ENCODE measurements around the gene NME3. TPM values are rescaled to one million over a fixed set of nuclear protein-coding genes. Genes with fewer than 3 reads are reported as not detected.

Gene NME3
- total RNA-seq, 1 experiment from 2014 or later, result 76.9 TPM

- H3K79me2 ChIP-seq (ENCODE audit: insufficient read depth, low read length), result peaks cover 8% of the 10 kb centered on the region; the same call in 1 of the 2 replicates
- no peak overlapping the region for H4K91ac ChIP-seq (ENCODE audit: insufficient read length, low read depth, low read length)
- peaks cover 5% of the 10 kb centered on the region for H3K79me1 ChIP-seq (ENCODE audit: insufficient read depth, low read depth, low read length, poor library complexity, severe bottlenecking)
- H3K27ac Mint-ChIP-seq, result no peak overlapping the region; a peak in 1 of 7 replicates
- no peak overlapping the region; the same call in 1 of the 2 replicates for H3K14ac ChIP-seq (ENCODE audit: insufficient read depth, low read length)
- H4K20me1 ChIP-seq (ENCODE audit: control insufficient read depth, insufficient read depth, insufficient read length), result no peaks in the 10 kb centered on the region
- peak; percentile 35 for DNase-seq
- no peak overlapping the region for H4K8ac ChIP-seq (replicated peaks; ENCODE audit: insufficient read length, low read depth, low read length)
- no peak overlapping the region for H3K4ac ChIP-seq (ENCODE audit: low read depth, low read length)
- H3K9ac ChIP-seq (ENCODE audit: extremely low read depth, insufficient read length, low read length), result no peak overlapping the region
- H3K56ac ChIP-seq (ENCODE audit: insufficient read length, low read depth, low read length), result no peak overlapping the region
- H3K9me3 Mint-ChIP-seq, result no peaks in the 10 kb centered on the region
- peaks cover 5 to 18% (median 17%) of the 10 kb centered on the region in 3 experiments; a peak in 6 of 7 replicates for H3K36me3 Mint-ChIP-seq (ENCODE audit: insufficient read depth in 1 of 3, low read depth in 3 of 3)
- no peaks in the 10 kb centered on the region for H3K27me3 ChIP-seq (ENCODE audit: insufficient read depth, low read length)
- no peak overlapping the region for H2BK120ac ChIP-seq (ENCODE audit: low read depth, low read length, poor library complexity, severe bottlenecking)
- H3K9me3 ChIP-seq (ENCODE audit: control insufficient read depth, low read depth, low read length), result no peaks in the 10 kb centered on the region
- no peak overlapping the region for H2BK12ac ChIP-seq (ENCODE audit: insufficient read length, low read depth, low read length)
- H3K4me1 Mint-ChIP-seq, result peaks cover 4 to 10% of the 10 kb centered on the region in 2 experiments
- no peak overlapping the region for H3K4me3 Mint-ChIP-seq
- no peak overlapping the region for H2AK5ac ChIP-seq (ENCODE audit: insufficient read length, low read length)
- H3K4me1 ChIP-seq (ENCODE audit: insufficient read depth, low read length), result no peaks in the 10 kb centered on the region; the same call in 1 of the 2 replicates
- no peak overlapping the region for H4K5ac ChIP-seq (ENCODE audit: insufficient read length, low read depth, low read length)
- peak; percentile 31; the same call in 1 of the 3 replicates for TF ChIP-seq CTCF (conservative IDR thresholded peaks at IDR 0.05)
- H2BK20ac ChIP-seq (ENCODE audit: low read depth, low read length, poor library complexity, severe bottlenecking), result no peak overlapping the region
- no peak overlapping the region for H2AFZ ChIP-seq (ENCODE audit: low read length)
- no peak overlapping the region for H3K27ac ChIP-seq (ENCODE audit: insufficient read length, low read depth, low read length)
- H3K27me3 Mint-ChIP-seq (ENCODE audit: low read depth), result peaks cover 2% of the 10 kb centered on the region; the same call in 1 of the 2 replicates
- no CpG with 5 or more reads among the region's 51 CpGs for WGBS (ENCODE audit: extremely low coverage, insufficient read length, low lambda C conversion rate)
- no peak overlapping the region for H3K23ac ChIP-seq (ENCODE audit: insufficient read length, low read depth, low read length)
- H3K23me2 ChIP-seq (ENCODE audit: insufficient read length, low read depth, low read length, poor library complexity, severe bottlenecking), result peaks cover 5% of the 10 kb centered on the region
- H3K18ac ChIP-seq (ENCODE audit: insufficient read length, low read depth, low read length), result no peak overlapping the region
- H3T11ph ChIP-seq (ENCODE audit: low read length), result no peak overlapping the region
- no peak overlapping the region for H2BK5ac ChIP-seq (ENCODE audit: insufficient read length, low read length)
- H3K4me2 ChIP-seq (ENCODE audit: insufficient read depth, insufficient read length, low read length), result no peak overlapping the region
- no peak overlapping the region for H2BK15ac ChIP-seq (ENCODE audit: low read depth, low read length)
Measured at GRCh38 chr16:1786242-1787055, 15.1 kb upstream of the NME3 start.

Data from H9 (cell line).